H1 (cell line): ENCODE measurements around the gene SCOC. TPM values are rescaled to one million over a fixed set of nuclear protein-coding genes. Genes with fewer than 3 reads are reported as not detected.

Experiments used
- CTCF ChIA-PET: fragments of 300-600 bp; sonication (Branson Sonifier 250); formaldehyde crosslinking; loops from one replicate; lab custom pipeline; 2021; ENCODE audit not compliant: partially characterized antibody; lab: Charles Lee
- POLR2A ChIA-PET: fragments of 300-600 bp; sonication (Branson Sonifier 250); formaldehyde crosslinking; loops from one replicate; lab custom pipeline; 2021; ENCODE audit warnings: inconsistent platforms; ENCODE audit not compliant: partially characterized antibody; lab: Charles Lee
- DNase-seq, 2 experiments: peaks; one replicate each; pipeline versions ENCODE4 v3.0.0 to v3.0.0-alpha.2; 2010 to 2022; ENCODE audit warnings: low spot score in 2 of 2, low read depth in 1 of 2, mixed read lengths in 1 of 2
- FAIRE-seq: peaks from 2 replicates; lab custom pipeline; 2011; peaks lifted over from hg19 to GRCh38; lab: Jason Lieb, UNC
- H2AFZ ChIP-seq: 2 replicates; pipeline ENCODE4 v1.8.1; 2012; ENCODE audit warnings: low read length, inconsistent platforms
- H2AK5ac ChIP-seq: 2 replicates; pipeline ENCODE4 v1.6.1; 2013; ENCODE audit warnings: low read depth, low read length
- H2BK120ac ChIP-seq: replicated peaks from 2 replicates; pipeline ENCODE3; 2013; ENCODE audit warnings: low read depth, low read length, inconsistent platforms
- H2BK12ac ChIP-seq: 2 replicates; pipeline ENCODE4 v1.6.1; 2013; ENCODE audit warnings: low read depth, low read length
- H2BK15ac ChIP-seq: 2 replicates; pipeline ENCODE4 v1.6.1; 2013; ENCODE audit warnings: low read length
- H2BK20ac ChIP-seq: 2 replicates; pipeline ENCODE4 v1.6.1; 2013; ENCODE audit warnings: low read length
- H2BK5ac ChIP-seq: 2 replicates; pipeline ENCODE4 v1.6.1; 2013; ENCODE audit warnings: low read depth, low read length
- H3K14ac ChIP-seq: 2 replicates; pipeline ENCODE4 v1.6.1; 2013; ENCODE audit warnings: inconsistent platforms; ENCODE audit not compliant: insufficient read length
- H3K18ac ChIP-seq: 2 replicates; pipeline ENCODE4 v1.6.1; 2013; ENCODE audit warnings: low read length; ENCODE audit errors: extremely low read depth
- H3K23ac ChIP-seq: 2 replicates; pipeline ENCODE4 v1.6.1; 2013; ENCODE audit warnings: inconsistent platforms; ENCODE audit not compliant: insufficient read length
- H3K23me2 ChIP-seq: 2 replicates; pipeline ENCODE4 v1.6.1; 2013; ENCODE audit warnings: low read depth, low read length
- H3K27ac ChIP-seq: 2 replicates; pipeline ENCODE4 v1.6.1; 2011; ENCODE audit warnings: low read depth, low read length, inconsistent platforms
- H3K27me3 ChIP-seq, 4 experiments: replicated peaks in 1 of 4; 1 replicate in 1 of 4; 2 replicates in 3 of 4; pipeline versions ENCODE4 v1.6.1 to v1.8.1; 2011 to 2013; ENCODE audit warnings: low read length in 3 of 4, mild to moderate bottlenecking in 3 of 4, inconsistent platforms in 2 of 4, mixed read lengths in 2 of 4, moderate library complexity in 1 of 4; ENCODE audit not compliant: control insufficient read depth in 3 of 4, insufficient read depth in 3 of 4; ENCODE audit errors: extremely low read depth in 1 of 4
- H3K36me3 ChIP-seq, 4 experiments: 2 replicates each; pipeline versions ENCODE4 v1.6.1 to v1.8.1; 2011 to 2013; ENCODE audit warnings: mild to moderate bottlenecking in 4 of 4, low read length in 3 of 4, moderate library complexity in 2 of 4, control low read depth in 1 of 4, inconsistent platforms in 1 of 4; ENCODE audit not compliant: insufficient read depth in 4 of 4, control insufficient read depth in 2 of 4
- H3K4ac ChIP-seq: replicated peaks from 2 replicates; pipeline ENCODE3; 2013; ENCODE audit warnings: low read length, low read depth, mixed read lengths, inconsistent platforms; ENCODE audit not compliant: insufficient read length
- H3K4me1 ChIP-seq, 4 experiments: replicated peaks in 1 of 4; 1 replicate in 1 of 4; 2 replicates in 3 of 4; pipeline versions ENCODE4 v1.6.1 to v1.8.1; 2011 to 2013; ENCODE audit warnings: low read length in 3 of 4, inconsistent platforms in 2 of 4, mixed read lengths in 1 of 4; ENCODE audit not compliant: insufficient read depth in 4 of 4, control insufficient read depth in 3 of 4
- H3K4me2 ChIP-seq, 2 experiments: 2 replicates each; pipeline versions ENCODE4 v1.6.1 to v1.8.1; 2011 to 2013; ENCODE audit warnings: low read depth in 2 of 2, low read length in 2 of 2, control low read depth in 1 of 2, inconsistent platforms in 1 of 2, mild to moderate bottlenecking in 1 of 2; ENCODE audit not compliant: insufficient read depth in 1 of 2
- H3K4me3 ChIP-seq, 4 experiments: fragments of 200-600, 300-600 bp in 1 of 4; sonication (generic), shearing (Covaris generic), sonication (Bioruptor Twin) in 1 of 4; 2 replicates each; pipeline versions ENCODE4 v1.5.1 to v1.8.1; 2011 to 2016; ENCODE audit warnings: low read length in 4 of 4, low read depth in 3 of 4, control low read depth in 2 of 4, inconsistent platforms in 2 of 4, mild to moderate bottlenecking in 2 of 4, mixed read lengths in 1 of 4, moderate library complexity in 1 of 4; ENCODE audit not compliant: insufficient read depth in 2 of 4; ENCODE audit errors: extremely low read depth in 1 of 4
- H3K56ac ChIP-seq: replicated peaks from 2 replicates; pipeline ENCODE3; 2013; ENCODE audit warnings: low read depth, mild to moderate bottlenecking, mixed read lengths, low read length, inconsistent platforms; ENCODE audit not compliant: insufficient read length
- H3K79me1 ChIP-seq: 2 replicates; pipeline ENCODE4 v1.6.1; 2013; ENCODE audit warnings: low read depth, low read length, control low read depth
- H3K79me2 ChIP-seq, 2 experiments: 2 replicates each; pipeline versions ENCODE4 v1.6.1 to v1.8.1; 2012 to 2013; ENCODE audit warnings: low read length in 2 of 2, mild to moderate bottlenecking in 2 of 2, inconsistent platforms in 1 of 2; ENCODE audit not compliant: insufficient read depth in 2 of 2, control insufficient read depth in 1 of 2
- H3K9ac ChIP-seq, 4 experiments: replicated peaks in 1 of 4; 1 replicate in 1 of 4; 2 replicates in 3 of 4; pipeline versions ENCODE4 v1.6.1 to v1.8.1; 2011 to 2013; ENCODE audit warnings: low read depth in 3 of 4, low read length in 3 of 4, control low read depth in 2 of 4, mild to moderate bottlenecking in 2 of 4, moderate library complexity in 2 of 4, inconsistent platforms in 1 of 4; ENCODE audit errors: extremely low read depth in 1 of 4
- H3K9me3 ChIP-seq, 2 experiments: 2 replicates each; pipeline versions ENCODE4 v1.6.1 to v1.8.1; 2012 to 2013; ENCODE audit warnings: mild to moderate bottlenecking in 2 of 2, moderate library complexity in 2 of 2, control low read depth in 1 of 2, inconsistent platforms in 1 of 2, low read depth in 1 of 2, low read length in 1 of 2, mixed read lengths in 1 of 2; ENCODE audit not compliant: insufficient read depth in 2 of 2
- H4K20me1 ChIP-seq, 2 experiments: replicated peaks in 1 of 2; 2 replicates each; pipeline versions ENCODE3 to v1.8.1; 2011 to 2013; ENCODE audit warnings: inconsistent platforms in 2 of 2, low read length in 2 of 2, mild to moderate bottlenecking in 1 of 2; ENCODE audit not compliant: insufficient read depth in 2 of 2, control insufficient read depth in 1 of 2
- H4K5ac ChIP-seq: 2 replicates; pipeline ENCODE4 v1.6.1; 2013; ENCODE audit warnings: low read length, low read depth, mixed read lengths, inconsistent platforms; ENCODE audit not compliant: insufficient read length
- H4K8ac ChIP-seq: 2 replicates; pipeline ENCODE4 v1.8.0; 2013; ENCODE audit warnings: mild to moderate bottlenecking, moderate library complexity, low read length, inconsistent platforms; ENCODE audit not compliant: insufficient read depth; ENCODE audit errors: extremely low read depth
- H4K91ac ChIP-seq: replicated peaks from 2 replicates; pipeline ENCODE3; 2013; ENCODE audit warnings: low read length, mixed read lengths, inconsistent platforms; ENCODE audit not compliant: insufficient read length
- PHF8 ChIP-seq: fragments of 200-600 bp; sonication (generic); conservative IDR thresholded peaks from 2 replicates; pipeline ENCODE4 v1.7.1; 2012; ENCODE audit warnings: low read depth, mild to moderate bottlenecking, inconsistent platforms, low read length, moderate library complexity
- WGBS, 2 experiments: shearing (Covaris generic) in 1 of 2; methylation state at CpG; one replicate each; pipeline versions ENCODE4 v1.1.6 to v1.1.7; 2013 to 2015; ENCODE audit warnings: low lambda C conversion rate in 2 of 2, mixed read lengths in 2 of 2, inconsistent platforms in 1 of 2, low coverage in 1 of 2, missing lambda C conversion rate in 1 of 2; ENCODE audit not compliant: insufficient replicate concordance in 2 of 2, insufficient coverage in 1 of 2, insufficient read length in 1 of 2; ENCODE audit errors: extremely low coverage in 1 of 2, missing lambda C conversion rate in 1 of 2; 5-methylcytosine and 5-hydroxymethylcytosine counted together
- polyA plus RNA-seq, 7 experiments: library from polyadenylated mRNA; depleted of rRNA in 3 of 7; stranded (reverse) in 5 of 7; unstranded in 2 of 7; fragments of >200 nt in 5 of 7; fragments of 200-250 nt in 2 of 7; gene quantifications; 1 replicate in 5 of 7; 2 replicates in 1 of 7; 4 replicates in 1 of 7; pipeline versions ENCODE4 v1.2.1 to v1.2.3, GENCODE V29; 2011 to 2013; ENCODE audit warnings: missing spikeins in 2 of 7, mixed read lengths in 2 of 7
- total RNA-seq: library from RNA; stranded (reverse); fragmentation: NEBNext Ultra II Directional; extraction: Animal tissue kit (Norgen Biotek cat#: 25700); gene quantifications from 2 replicates; pipeline ENCODE4 v1.2.1, GENCODE V29; 2021
- TF ChIP-seq, protein P1 (sequence below), 3 experiments: IDR thresholded peaks; 1 replicate in 2 of 3; 2 replicates in 1 of 3; pipeline versions ENCODE4 v1.5.1 to v1.6.1; 2011; ENCODE audit warnings: low read length in 3 of 3, mild to moderate bottlenecking in 3 of 3, inconsistent platforms in 2 of 3, low read depth in 1 of 3, moderate library complexity in 1 of 3; ENCODE audit not compliant: insufficient read depth in 1 of 3; ENCODE audit errors: control extremely low read depth in 1 of 3

SCOC gene
- total and polyA plus RNA-seq, 2 of the 8 experiments (the other 6 are each of a cell fraction or from before 2014, with no cell fraction given) = 12.1 to 33.4 TPM

DNA sequence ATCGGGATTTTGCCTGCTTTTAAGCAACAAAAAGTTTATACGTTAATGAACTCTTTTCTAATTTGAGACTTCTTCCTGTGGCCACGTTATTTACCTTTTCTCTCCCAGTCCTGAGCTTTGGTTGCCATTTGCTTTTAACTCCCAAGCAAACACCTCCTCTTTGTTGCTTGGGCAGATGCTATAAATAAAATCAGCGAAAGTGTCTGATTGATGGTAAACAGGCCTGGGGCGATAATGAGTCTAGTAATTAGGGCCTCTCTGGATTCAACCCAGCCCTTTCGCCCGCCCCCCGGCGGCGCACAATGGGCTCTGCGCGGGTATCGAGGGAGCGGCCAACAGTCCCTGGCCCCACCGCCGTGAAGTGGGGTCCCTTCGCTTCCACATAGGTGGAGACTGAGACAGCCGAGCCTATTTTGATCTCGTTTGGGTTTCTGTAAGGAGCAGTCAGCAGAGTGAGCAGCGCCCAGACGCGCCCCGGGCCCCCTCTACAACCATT lies 53.2 kb downstream of the SCOC start:
- Histone ChIP-seq H3K4me3 (peak overlapping the region; percentile 50 to 75 (median 71)), H4K20me1 (no peaks in the 10 kb centered on the region), H4K91ac (no peak overlapping the region), H2BK120ac (no peak overlapping the region), H3K23me2 (peaks cover 7% of the 10 kb centered on the region; the same call in 1 of the 2 replicates), H3K27me3 (peaks cover 0 to 2% (median 0%) of the 10 kb centered on the region in 4 experiments; a peak in 3 of 7 replicates), H3K4me1 (no peaks in the 10 kb centered on the region; a peak in 2 of 7 replicates), H2BK20ac (no peak overlapping the region), H3K9me3 (no peaks in the 10 kb centered on the region)
- no peak for DNase-seq
- CTCF ChIA-PET = interaction anchor here (1.0 to 2.7 kb wide), 11 partner anchors 35 to 284 kb away, joined by 3 to 12 read pairs (median 4); no protein-coding TSS in a partner anchor
- no peak for FAIRE-seq
- TF ChIP-seq, protein P1, sequence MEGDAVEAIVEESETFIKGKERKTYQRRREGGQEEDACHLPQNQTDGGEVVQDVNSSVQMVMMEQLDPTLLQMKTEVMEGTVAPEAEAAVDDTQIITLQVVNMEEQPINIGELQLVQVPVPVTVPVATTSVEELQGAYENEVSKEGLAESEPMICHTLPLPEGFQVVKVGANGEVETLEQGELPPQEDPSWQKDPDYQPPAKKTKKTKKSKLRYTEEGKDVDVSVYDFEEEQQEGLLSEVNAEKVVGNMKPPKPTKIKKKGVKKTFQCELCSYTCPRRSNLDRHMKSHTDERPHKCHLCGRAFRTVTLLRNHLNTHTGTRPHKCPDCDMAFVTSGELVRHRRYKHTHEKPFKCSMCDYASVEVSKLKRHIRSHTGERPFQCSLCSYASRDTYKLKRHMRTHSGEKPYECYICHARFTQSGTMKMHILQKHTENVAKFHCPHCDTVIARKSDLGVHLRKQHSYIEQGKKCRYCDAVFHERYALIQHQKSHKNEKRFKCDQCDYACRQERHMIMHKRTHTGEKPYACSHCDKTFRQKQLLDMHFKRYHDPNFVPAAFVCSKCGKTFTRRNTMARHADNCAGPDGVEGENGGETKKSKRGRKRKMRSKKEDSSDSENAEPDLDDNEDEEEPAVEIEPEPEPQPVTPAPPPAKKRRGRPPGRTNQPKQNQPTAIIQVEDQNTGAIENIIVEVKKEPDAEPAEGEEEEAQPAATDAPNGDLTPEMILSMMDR (IDR thresholded peaks at IDR 0.05; ENCODE audit: control extremely low read depth in 1 of 3, insufficient read depth in 1 of 3, low read depth in 1 of 3, low read length in 3 of 3) = peak in 1 of 3 experiments; percentile 10; a peak in 2 of 4 replicates
- no peak for TF ChIP-seq PHF8
- TF ChIP-seq, all 59 proteins: peak for 1
- Histone ChIP-seq H3K79me2 (no peaks in the 10 kb centered on the region), H4K5ac (no peak overlapping the region), H3K23ac (no peak overlapping the region), H2BK5ac (no peak overlapping the region), H3K18ac (no peak overlapping the region), H2AFZ (peak overlapping the region; percentile 93), H3K27ac (no peak overlapping the region), H3K79me1 (no peaks in the 10 kb centered on the region), H3K36me3 (no peaks in the 10 kb centered on the region), H3K4me2 (peak overlapping the region; percentile 64 to 91), H3K9ac (peak overlapping the region in 3 of 4 experiments; percentile 36 to 55 (median 51); a peak in 5 of 7 replicates), H4K8ac (0 out of 2 replicates have a peak overlapping the region, but pooled peaks have one; percentile 87), H3K56ac (no peak overlapping the region), H3K4ac (no peak overlapping the region), H3K14ac (no peak overlapping the region), H2AK5ac (no peak overlapping the region), H2BK12ac (no peak overlapping the region), H2BK15ac (no peak overlapping the region)
- POLR2A ChIA-PET = interaction anchor here (0.9 to 1.6 kb wide), 5 partner anchors 13 to 97 kb away, joined by 3 to 6 read pairs (median 4); partner anchors contain the start of genes ELMOD2, MGAT4D and SCOC
- 10% methylated on average over 22 of the region's 23 CpGs; no CpG with 5 or more reads in 1 of the 2 experiments for WGBS, 2 experiments
